ENCODE measurements around the gene CLDN22.

Gene CLDN22

GRCh38 chr4:183297675-183298074 is 22.4 kb downstream of the CLDN22 start:
- H3K36me3 ChIP-seq (ENCODE audit: insufficient read depth), result no peaks in the 10 kb centered on the region
- no peaks in the 10 kb centered on the region for H3K79me2 ChIP-seq (ENCODE audit: insufficient read depth, low read depth)
- no peaks in the 10 kb centered on the region for H4K20me1 ChIP-seq (ENCODE audit: insufficient read depth)
- H3K4me2 ChIP-seq, result no peak overlapping the region
- no peak overlapping the region for H2AFZ ChIP-seq (ENCODE audit: low read depth)
- no peak overlapping the region for H3K9ac ChIP-seq
- H3K27me3 ChIP-seq (ENCODE audit: insufficient read depth, low read depth), result no peaks in the 10 kb centered on the region
- no peak for TF ChIP-seq CTCF (conservative IDR thresholded peaks at IDR 0.05; ENCODE audit: low read depth, low read length)
- no peaks in the 10 kb centered on the region for H3K4me1 ChIP-seq (ENCODE audit: low read depth, poor library complexity, severe bottlenecking)
- H3K27ac ChIP-seq, result no peak overlapping the region
- H3K4me3 ChIP-seq (IDR thresholded peaks at IDR 0.05; ENCODE audit: insufficient read depth, low read depth, low read length), result no peak overlapping the region

- H3K4me1 ChIP-seq (ENCODE audit: low read depth, poor library complexity, severe bottlenecking), result no peaks in the 10 kb centered on the region
- no peaks in the 10 kb centered on the region for H4K20me1 ChIP-seq (ENCODE audit: insufficient read depth)
- no peak overlapping the region for H3K9ac ChIP-seq
- H2AFZ ChIP-seq (ENCODE audit: low read depth), result no peak overlapping the region
- H3K79me2 ChIP-seq (ENCODE audit: insufficient read depth, low read depth), result no peaks in the 10 kb centered on the region
- no peak for TF ChIP-seq CTCF (conservative IDR thresholded peaks at IDR 0.05; ENCODE audit: low read depth, low read length)
- H3K27ac ChIP-seq, result no peak overlapping the region
- H3K4me3 ChIP-seq (IDR thresholded peaks at IDR 0.05; ENCODE audit: insufficient read depth, low read depth, low read length), result no peak overlapping the region
- H3K4me2 ChIP-seq, result no peak overlapping the region
- no peaks in the 10 kb centered on the region for H3K27me3 ChIP-seq (ENCODE audit: insufficient read depth, low read depth)
- no peaks in the 10 kb centered on the region for H3K36me3 ChIP-seq (ENCODE audit: insufficient read depth)
Observed at GRCh38 chr4:183295711-183296110, 24.4 kb downstream of the CLDN22 start.

- H3K27ac ChIP-seq, result no peak overlapping the region
- H2AFZ ChIP-seq (ENCODE audit: low read depth), result no peak overlapping the region
- no peak overlapping the region for H3K9ac ChIP-seq
- H3K4me1 ChIP-seq (ENCODE audit: low read depth, poor library complexity, severe bottlenecking), result no peaks in the 10 kb centered on the region
- H4K20me1 ChIP-seq (ENCODE audit: insufficient read depth), result no peaks in the 10 kb centered on the region
- H3K79me2 ChIP-seq (ENCODE audit: insufficient read depth, low read depth), result no peaks in the 10 kb centered on the region
- H3K27me3 ChIP-seq (ENCODE audit: insufficient read depth, low read depth), result no peaks in the 10 kb centered on the region
- no peak for TF ChIP-seq CTCF (conservative IDR thresholded peaks at IDR 0.05; ENCODE audit: low read depth, low read length)
- H3K4me2 ChIP-seq, result no peak overlapping the region
- H3K4me3 ChIP-seq (IDR thresholded peaks at IDR 0.05; ENCODE audit: insufficient read depth, low read depth, low read length), result no peak overlapping the region
- no peaks in the 10 kb centered on the region for H3K36me3 ChIP-seq (ENCODE audit: insufficient read depth)
Observed at GRCh38 chr4:183291070-183291469, 29.0 kb downstream of the CLDN22 start.

- TF ChIP-seq CTCF (conservative IDR thresholded peaks at IDR 0.05; ENCODE audit: low read depth, low read length), result no peak
- Histone ChIP-seq H3K4me3 (IDR thresholded peaks at IDR 0.05; ENCODE audit: insufficient read depth, low read depth, low read length) (no peak overlapping the region), H4K20me1 (ENCODE audit: insufficient read depth) (no peaks in the 10 kb centered on the region), H3K79me2 (ENCODE audit: insufficient read depth, low read depth) (no peaks in the 10 kb centered on the region), H3K4me2 (no peak overlapping the region), H3K36me3 (ENCODE audit: insufficient read depth) (no peaks in the 10 kb centered on the region), H3K4me1 (ENCODE audit: low read depth, poor library complexity, severe bottlenecking) (no peaks in the 10 kb centered on the region), H3K27ac (no peak overlapping the region), H2AFZ (ENCODE audit: low read depth) (no peak overlapping the region), H3K9ac (no peak overlapping the region), H3K27me3 (ENCODE audit: insufficient read depth, low read depth) (no peaks in the 10 kb centered on the region)
Observed at GRCh38 chr4:183289688-183290087, 30.4 kb downstream of the CLDN22 start.

GRCh38 chr4:183288955-183289354 is 31.1 kb downstream of the CLDN22 start:
- no peak overlapping the region for H3K9ac ChIP-seq
- no peak overlapping the region for H3K4me3 ChIP-seq (IDR thresholded peaks at IDR 0.05; ENCODE audit: insufficient read depth, low read depth, low read length)
- no peak for TF ChIP-seq CTCF (conservative IDR thresholded peaks at IDR 0.05; ENCODE audit: low read depth, low read length)
- no peaks in the 10 kb centered on the region for H3K27me3 ChIP-seq (ENCODE audit: insufficient read depth, low read depth)
- H3K79me2 ChIP-seq (ENCODE audit: insufficient read depth, low read depth), result no peaks in the 10 kb centered on the region
- H4K20me1 ChIP-seq (ENCODE audit: insufficient read depth), result no peaks in the 10 kb centered on the region
- H2AFZ ChIP-seq (ENCODE audit: low read depth), result no peak overlapping the region
- H3K36me3 ChIP-seq (ENCODE audit: insufficient read depth), result no peaks in the 10 kb centered on the region
- H3K4me2 ChIP-seq, result no peak overlapping the region
- H3K4me1 ChIP-seq (ENCODE audit: low read depth, poor library complexity, severe bottlenecking), result no peaks in the 10 kb centered on the region
- no peak overlapping the region for H3K27ac ChIP-seq

All from KMS-11 (cell line).